SK-N-SH (cell line): ENCODE results near the gene GPRC5C. TPM values are rescaled to one million over a fixed set of nuclear protein-coding genes. Genes with fewer than 3 reads are reported as not detected.

Experiments
- CTCF ChIA-PET: fragments of 300-600, 350-600 bp; formaldehyde crosslinking; extraction: SDS; loops from one replicate; lab custom pipeline; 2021; lab: Yijun Ruan, JAX
- POLR2A ChIA-PET: fragments of 350-600 bp; sonication (Branson Sonifier 250); formaldehyde crosslinking; extraction: SDS; loops from one replicate; lab custom pipeline; 2020; ENCODE audit warnings: antibody characterized with exemption, inconsistent platforms; lab: Yijun Ruan, JAX
- DNase-seq: peaks from one replicate; pipeline ENCODE4 v3.0.0; 2012
- H2AFZ ChIP-seq: fragments of 200-600 bp; sonication (generic); 2 replicates; pipeline ENCODE4 v1.8.1; 2016; ENCODE audit warnings: antibody characterized with exemption, mild to moderate bottlenecking, low read depth
- H3F3A ChIP-seq: fragments of 200-600 bp; sonication (generic); replicated peaks from 2 replicates; pipeline ENCODE3; 2016; ENCODE audit warnings: antibody characterized with exemption, mild to moderate bottlenecking; ENCODE audit not compliant: insufficient read depth
- H3K27ac ChIP-seq, 2 experiments: fragments of 200-500 bp in 1 of 2; fragments of 200-600 bp in 1 of 2; sonication (Bioruptor generic) in 1 of 2; sonication (generic), shearing (Covaris generic) in 1 of 2; 2 replicates each; pipeline versions ENCODE4 v1.5.1 to v1.6.1; 2014 to 2016; ENCODE audit warnings: low read depth in 2 of 2, inconsistent platforms in 1 of 2, low read length in 1 of 2, mild to moderate bottlenecking in 1 of 2, mixed read lengths in 1 of 2
- H3K27me3 ChIP-seq: fragments of 200-600 bp; sonication (generic), shearing (Covaris generic); 2 replicates; pipeline ENCODE4 v1.6.1; 2016; ENCODE audit warnings: mixed run types; ENCODE audit not compliant: insufficient read depth
- H3K36me3 ChIP-seq, 2 experiments: fragments of 200-500 bp in 1 of 2; fragments of 200-600 bp in 1 of 2; sonication (Bioruptor generic) in 1 of 2; sonication (generic) in 1 of 2; replicated peaks in 1 of 2; 2 replicates each; pipeline versions ENCODE3 to v1.5.1; 2014 to 2016; ENCODE audit warnings: low read length in 1 of 2, mild to moderate bottlenecking in 1 of 2; ENCODE audit not compliant: insufficient read depth in 2 of 2, control insufficient read depth in 1 of 2
- H3K4me1 ChIP-seq, 2 experiments: fragments of 200-500 bp in 1 of 2; fragments of 200-600 bp in 1 of 2; sonication (Bioruptor generic) in 1 of 2; sonication (generic), shearing (Covaris generic) in 1 of 2; 2 replicates each; pipeline versions ENCODE4 v1.5.1 to v1.6.1; 2014 to 2016; ENCODE audit warnings: low read depth in 1 of 2, low read length in 1 of 2, mixed run types in 1 of 2; ENCODE audit not compliant: insufficient read depth in 2 of 2, control insufficient read depth in 1 of 2
- H3K4me2 ChIP-seq: fragments of 200-600 bp; sonication (generic), shearing (Covaris generic); 2 replicates; pipeline ENCODE4 v1.6.1; 2017; ENCODE audit warnings: mixed run types
- H3K4me3 ChIP-seq, 2 experiments: fragments of 200-500 bp in 1 of 2; fragments of 200-600 bp in 1 of 2; sonication (Bioruptor generic) in 1 of 2; sonication (generic), shearing (Covaris generic) in 1 of 2; 2 replicates each; pipeline versions ENCODE4 v1.5.1 to v1.8.1; 2014 to 2016; ENCODE audit warnings: low read depth in 2 of 2, inconsistent platforms in 1 of 2, low read length in 1 of 2, mild to moderate bottlenecking in 1 of 2, mixed read lengths in 1 of 2, moderate library complexity in 1 of 2
- H3K79me2 ChIP-seq: fragments of 200-600 bp; sonication (generic); 2 replicates; pipeline ENCODE4 v1.8.1; 2017; ENCODE audit warnings: mild to moderate bottlenecking; ENCODE audit not compliant: insufficient read depth
- H3K9ac ChIP-seq: fragments of 200-600 bp; sonication (generic); 2 replicates; pipeline ENCODE4 v1.6.1; 2017; ENCODE audit warnings: mixed run types
- H3K9me2 ChIP-seq: fragments of 200-600 bp; sonication (generic); 2 replicates; pipeline ENCODE4 v1.6.1; 2017; ENCODE audit warnings: mixed run types
- H3K9me3 ChIP-seq: fragments of 200-600 bp; sonication (generic); 2 replicates; pipeline ENCODE4 v1.6.1; 2017; ENCODE audit warnings: mixed run types, mild to moderate bottlenecking, moderate library complexity
- H4K20me1 ChIP-seq: fragments of 200-600 bp; sonication (generic); 2 replicates; pipeline ENCODE4 v1.6.1; 2017; ENCODE audit warnings: mild to moderate bottlenecking, mixed run types; ENCODE audit not compliant: insufficient read depth
- ELF1 ChIP-seq: IDR thresholded peaks from 2 replicates; pipeline ENCODE4 v1.4.0; 2012
- EP300 ChIP-seq, 2 experiments: IDR thresholded peaks; 2 replicates each; pipeline versions ENCODE4 v1.4.0 to v1.6.1; 2012; ENCODE audit warnings: borderline replicate concordance in 1 of 2, low read depth in 1 of 2, low read length in 1 of 2
- EZH2phosphoT487 ChIP-seq: fragments of 200-600 bp; sonication (generic); IDR thresholded peaks from 2 replicates; pipeline ENCODE4 v1.6.1; 2017; ENCODE audit warnings: low read depth, mixed run types, mild to moderate bottlenecking, antibody characterized with exemption, moderate library complexity, borderline replicate concordance
- FOSL2 ChIP-seq: IDR thresholded peaks from 2 replicates; pipeline ENCODE4 v1.4.0; 2012; ENCODE audit warnings: low read depth, mild to moderate bottlenecking, moderate library complexity, borderline replicate concordance
- GABPA ChIP-seq: IDR thresholded peaks from 2 replicates; pipeline ENCODE4 v1.4.0; 2012; ENCODE audit warnings: low read depth, mild to moderate bottlenecking
- NRF1 ChIP-seq: IDR thresholded peaks from 2 replicates; pipeline ENCODE4 v1.6.1; 2012; ENCODE audit warnings: low read depth, mild to moderate bottlenecking, low read length
- POLR2AphosphoS5 ChIP-seq: IDR thresholded peaks from 2 replicates; pipeline ENCODE4 v1.6.1; 2012; ENCODE audit warnings: low read depth, low read length
- RFX5 ChIP-seq: IDR thresholded peaks from 2 replicates; pipeline ENCODE4 v1.6.1; 2012; ENCODE audit warnings: mild to moderate bottlenecking, improper control_type of control experiment, low read length
- SIN3A ChIP-seq: IDR thresholded peaks from 2 replicates; pipeline ENCODE4 v1.6.1; 2012; ENCODE audit warnings: low read depth, mild to moderate bottlenecking, low read length, moderate library complexity, borderline replicate concordance
- SMC3 ChIP-seq: IDR thresholded peaks from 2 replicates; pipeline ENCODE4 v1.6.1; 2012; ENCODE audit warnings: low read depth, low read length, improper control_type of control experiment
- TAF1 ChIP-seq: IDR thresholded peaks from 2 replicates; pipeline ENCODE4 v1.6.1; 2012; ENCODE audit warnings: low read depth, mild to moderate bottlenecking, low read length, moderate library complexity, borderline replicate concordance
- TEAD4 ChIP-seq: IDR thresholded peaks from 2 replicates; pipeline ENCODE4 v1.4.0; 2012; ENCODE audit warnings: mild to moderate bottlenecking, borderline replicate concordance; ENCODE audit not compliant: insufficient read depth
- WGBS: methylation state at CpG from one replicate; pipeline ENCODE4 v1.1.6; 2017; ENCODE audit warnings: low lambda C conversion rate; 5-methylcytosine and 5-hydroxymethylcytosine counted together
- polyA plus RNA-seq, 3 experiments: library from polyadenylated mRNA; depleted of rRNA; stranded (reverse); fragments of >200 nt; gene quantifications; 2 replicates each; pipeline ENCODE4 v1.2.3, GENCODE V29; 2012
- TF ChIP-seq, protein P1 (sequence below): IDR thresholded peaks from 2 replicates; pipeline ENCODE4; 2012
- TF ChIP-seq, protein P2 (sequence below): IDR thresholded peaks from 2 replicates; pipeline ENCODE4 v1.4.0; 2012; ENCODE audit warnings: low read depth

The GPRC5C gene
- polyA plus RNA-seq, 1 of the 3 experiments (the other 2 are of a cell fraction): not detected

GRCh38 chr17:74417178-74418045 lies 14.5 kb upstream of the GPRC5C start:
- H3K9me2 ChIP-seq: no peaks in the 10 kb centered on the region
- no peaks in the 10 kb centered on the region for H3K9me3 ChIP-seq
- no peaks in the 10 kb centered on the region for H3K36me3 ChIP-seq
- DNase-seq: no peak
- H3K4me2 ChIP-seq: no peak overlapping the region
- H3K4me3 ChIP-seq: no peak overlapping the region
- H3K9ac ChIP-seq: no peak overlapping the region
- H2AFZ ChIP-seq: no peak overlapping the region
- POLR2A ChIA-PET: no interaction called here
- H3K27ac ChIP-seq: no peak overlapping the region
- H3F3A ChIP-seq: no peaks in the 10 kb centered on the region
- no peaks in the 10 kb centered on the region for H4K20me1 ChIP-seq
- H3K4me1 ChIP-seq: no peaks in the 10 kb centered on the region
- no peaks in the 10 kb centered on the region for H3K27me3 ChIP-seq
- TF ChIP-seq GABPA (no peak), TAF1 (no peak), FOSL2 (no peak), EP300 (IDR thresholded peaks at IDR 0.05; ENCODE audit: borderline replicate concordance in 1 of 2, low read depth in 1 of 2, low read length in 1 of 2) (no peak), TEAD4 (no peak), POLR2AphosphoS5 (no peak), SMC3 (no peak), SIN3A (no peak), RFX5 (no peak)
- TF ChIP-seq, protein P1, sequence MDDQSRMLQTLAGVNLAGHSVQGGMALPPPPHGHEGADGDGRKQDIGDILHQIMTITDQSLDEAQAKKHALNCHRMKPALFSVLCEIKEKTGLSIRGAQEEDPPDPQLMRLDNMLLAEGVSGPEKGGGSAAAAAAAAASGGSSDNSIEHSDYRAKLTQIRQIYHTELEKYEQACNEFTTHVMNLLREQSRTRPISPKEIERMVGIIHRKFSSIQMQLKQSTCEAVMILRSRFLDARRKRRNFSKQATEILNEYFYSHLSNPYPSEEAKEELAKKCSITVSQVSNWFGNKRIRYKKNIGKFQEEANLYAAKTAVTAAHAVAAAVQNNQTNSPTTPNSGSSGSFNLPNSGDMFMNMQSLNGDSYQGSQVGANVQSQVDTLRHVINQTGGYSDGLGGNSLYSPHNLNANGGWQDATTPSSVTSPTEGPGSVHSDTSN: no peak
- 41% methylated on average over 10 of the region's 12 CpGs for WGBS
- H3K79me2 ChIP-seq: no peaks in the 10 kb centered on the region
- CTCF ChIA-PET: interaction anchor here (0.9 to 4.5 kb wide), 7 partner anchors 16 to 117 kb away, joined by 3 to 28 read pairs (median 4); no protein-coding TSS in a partner anchor

- Histone ChIP-seq H3K79me2 (no peaks in the 10 kb centered on the region), H3K4me2 (no peak overlapping the region), H3K9ac (no peak overlapping the region), H3K9me2 (no peaks in the 10 kb centered on the region), H2AFZ (no peak overlapping the region), H3K27ac (no peak overlapping the region), H3K36me3 (no peaks in the 10 kb centered on the region), H3K4me3 (no peak overlapping the region), H3K4me1 (no peaks in the 10 kb centered on the region), H3K9me3 (0 out of 2 replicates have a peak, but pooled peaks cover 3% of the 10 kb centered on the region), H3K27me3 (no peaks in the 10 kb centered on the region), H3F3A (no peaks in the 10 kb centered on the region), H4K20me1 (no peaks in the 10 kb centered on the region)
- ChIA-PET CTCF (interaction anchor here (1.6 to 2.1 kb wide), 3 partner anchors 18 to 52 kb away, joined by 4 to 6 read pairs (median 6); no protein-coding TSS in a partner anchor), POLR2A (no interaction called here)
- DNase-seq: peak; percentile 5
- TF ChIP-seq TEAD4 (no peak), GABPA (no peak), NRF1 (no peak), ELF1 (no peak), SIN3A (no peak), POLR2AphosphoS5 (no peak), EZH2phosphoT487 (no peak)
- TF ChIP-seq, protein P1: no peak
- TF ChIP-seq, protein P2, sequence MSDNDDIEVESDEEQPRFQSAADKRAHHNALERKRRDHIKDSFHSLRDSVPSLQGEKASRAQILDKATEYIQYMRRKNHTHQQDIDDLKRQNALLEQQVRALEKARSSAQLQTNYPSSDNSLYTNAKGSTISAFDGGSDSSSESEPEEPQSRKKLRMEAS: no peak
- WGBS: 71% methylated on average over 10 of the region's 10 CpGs
Measured at GRCh38 chr17:74419928-74420411, 11.9 kb upstream of the GPRC5C start.
